OCI-LY3 (cell line): ENCODE data around the gene GPNMB.

Source experiments
- H2AFZ ChIP-seq: fragments of 200-600, 300-600 bp; shearing (Covaris generic); 2 replicates; pipeline ENCODE4 v1.6.0; 2014; ENCODE audit warnings: antibody characterized with exemption, low read depth, low read length
- H3K27ac ChIP-seq: fragments of 200-600, 300-600 bp; sonication (generic); 2 replicates; pipeline ENCODE4 v1.5.1; 2014; ENCODE audit warnings: mild to moderate bottlenecking, low read length, moderate library complexity, mixed read lengths
- H3K27me3 ChIP-seq: fragments of 200-600, 300-600 bp; sonication (generic); 2 replicates; pipeline ENCODE4 v1.6.1; 2014; ENCODE audit warnings: low read depth, low read length, mixed read lengths
- H3K36me3 ChIP-seq: fragments of 200-600, 300-600 bp; sonication (generic); replicated peaks from 2 replicates; pipeline ENCODE3; 2014; ENCODE audit warnings: low read depth, low read length, mixed read lengths
- H3K4me1 ChIP-seq: fragments of 300-600, 200-600 bp; sonication (generic); 2 replicates; pipeline ENCODE4 v1.6.1; 2014; ENCODE audit warnings: low read length, mixed read lengths
- H3K4me2 ChIP-seq: fragments of 200-600, 300-600 bp; sonication (generic); 2 replicates; pipeline ENCODE4 v1.6.1; 2014; ENCODE audit warnings: low read length, mixed read lengths
- H3K4me3 ChIP-seq: fragments of 300-600, 200-600 bp; sonication (generic); 2 replicates; pipeline ENCODE4 v1.5.1; 2014; ENCODE audit warnings: antibody characterized with exemption, mild to moderate bottlenecking, low read length, moderate library complexity
- H3K79me2 ChIP-seq: fragments of 300-600, 200-600 bp; shearing (Covaris generic); 2 replicates; pipeline ENCODE4 v1.6.1; 2014; ENCODE audit warnings: mild to moderate bottlenecking, low read length, mixed read lengths
- H3K9ac ChIP-seq: fragments of 300-600, 200-600 bp; shearing (Covaris generic); 2 replicates; pipeline ENCODE4 v1.6.0; 2014; ENCODE audit warnings: mild to moderate bottlenecking, low read length, moderate library complexity
- H3K9me3 ChIP-seq: fragments of 200-600, 300-600 bp; shearing (Covaris generic); 2 replicates; pipeline ENCODE4 v1.6.1; 2014; ENCODE audit warnings: low read length, mixed read lengths; ENCODE audit not compliant: insufficient read depth
- H4K20me1 ChIP-seq: fragments of 200-600, 300-600 bp; sonication (generic); 2 replicates; pipeline ENCODE4 v1.6.1; 2016; ENCODE audit warnings: low read length, mixed read lengths; ENCODE audit not compliant: insufficient read depth
- CTCF ChIP-seq: fragments of 200-600, 300-600 bp; sonication (generic); IDR thresholded peaks from 2 replicates; pipeline ENCODE4 v1.5.1; 2014; ENCODE audit warnings: antibody characterized with exemption, low read length, low read depth
- EZH2phosphoT487 ChIP-seq: fragments of 200-600 bp; shearing (Covaris generic); IDR thresholded peaks from 2 replicates; pipeline ENCODE4 v1.6.1; 2018; ENCODE audit warnings: antibody characterized with exemption, mixed run types, low read depth

GPNMB gene

GRCh38 chr7:23267357-23267756, 20.8 kb downstream of the GPNMB start:
- Histone ChIP-seq H3K9me3 (no peaks in the 10 kb centered on the region), H3K4me1 (peaks cover 5% of the 10 kb centered on the region; the same call in 1 of the 2 replicates), H3K79me2 (no peaks in the 10 kb centered on the region), H4K20me1 (no peaks in the 10 kb centered on the region), H3K27ac (no peak overlapping the region), H3K36me3 (no peaks in the 10 kb centered on the region), H3K9ac (no peak overlapping the region), H3K4me3 (no peak overlapping the region), H2AFZ (peak overlapping the region; percentile 21; the same call in 1 of the 2 replicates), H3K4me2 (no peak overlapping the region), H3K27me3 (no peaks in the 10 kb centered on the region)
- TF ChIP-seq CTCF: no peak
- TF ChIP-seq EZH2phosphoT487: no peak

GRCh38 chr7:23268167-23268566, 21.6 kb downstream of the GPNMB start:
- no peaks in the 10 kb centered on the region for H3K9me3 ChIP-seq
- no peaks in the 10 kb centered on the region for H3K36me3 ChIP-seq

DNA sequence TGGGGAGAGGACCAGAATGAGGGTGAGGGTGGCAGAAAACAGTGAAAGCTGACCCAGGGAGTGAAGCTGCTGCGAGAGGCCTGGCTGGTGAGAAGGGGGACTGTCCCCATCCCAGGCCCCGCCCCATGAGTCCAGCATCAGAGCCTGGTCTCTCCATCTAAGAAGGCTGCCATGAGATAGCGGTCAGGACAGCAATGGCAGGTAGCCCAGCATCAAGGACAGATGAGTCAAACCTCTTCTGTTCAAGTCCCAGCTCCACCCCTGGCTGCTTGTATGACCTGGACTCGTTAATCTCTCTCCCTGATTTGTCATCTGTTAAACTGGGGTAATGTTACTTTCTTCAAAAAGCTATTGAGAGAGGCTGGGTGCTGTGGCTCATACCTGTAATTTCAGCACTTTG, 22.2 kb downstream of the GPNMB start:
- no peak overlapping the region for H2AFZ ChIP-seq
- H3K9ac ChIP-seq: no peak overlapping the region
- TF ChIP-seq CTCF: no peak
- TF ChIP-seq EZH2phosphoT487: no peak
- H3K79me2 ChIP-seq: no peaks in the 10 kb centered on the region
- H4K20me1 ChIP-seq: no peaks in the 10 kb centered on the region
- no peaks in the 10 kb centered on the region for H3K27me3 ChIP-seq
- H3K4me3 ChIP-seq: no peak overlapping the region
- no peaks in the 10 kb centered on the region for H3K36me3 ChIP-seq
- no peaks in the 10 kb centered on the region for H3K9me3 ChIP-seq
- no peak overlapping the region for H3K4me2 ChIP-seq
- H3K4me1 ChIP-seq: peaks cover 15% of the 10 kb centered on the region; the same call in 1 of the 2 replicates
- no peak overlapping the region for H3K27ac ChIP-seq

More at GRCh38 chr7:23268167-23268566, 21.6 kb downstream of the GPNMB start:
- TF ChIP-seq CTCF (no peak), EZH2phosphoT487 (no peak)
- Histone ChIP-seq H2AFZ (no peak overlapping the region), H3K4me2 (no peak overlapping the region), H3K4me1 (peaks cover 11% of the 10 kb centered on the region; the same call in 1 of the 2 replicates), H3K27me3 (no peaks in the 10 kb centered on the region), H3K9ac (no peak overlapping the region), H3K79me2 (no peaks in the 10 kb centered on the region), H4K20me1 (no peaks in the 10 kb centered on the region), H3K27ac (no peak overlapping the region), H3K4me3 (no peak overlapping the region)

DNA sequence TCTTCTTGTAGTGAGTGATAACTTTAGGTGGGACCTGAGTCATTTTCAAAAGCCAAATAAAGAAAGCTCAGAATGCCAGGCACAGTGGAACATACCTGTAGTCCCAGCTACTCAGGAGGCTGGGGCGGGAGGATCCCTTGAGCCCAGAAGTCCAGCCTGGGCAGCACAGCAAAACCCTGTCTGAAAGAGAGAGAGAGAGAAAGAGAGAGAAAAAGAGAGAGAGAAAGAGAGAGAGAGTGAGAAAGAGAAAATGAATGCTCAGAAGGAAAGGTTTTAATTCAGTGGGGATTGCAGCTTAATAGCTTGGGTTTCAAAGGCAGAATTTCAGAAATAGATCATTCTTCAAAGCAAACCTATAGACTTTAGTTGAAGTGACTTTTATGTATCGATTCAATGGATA, 25.7 kb downstream of the GPNMB start:
- Histone ChIP-seq H3K4me2 (peak overlapping the region; percentile 85), H3K27ac (no peak overlapping the region)
- TF ChIP-seq EZH2phosphoT487 (no peak), CTCF (no peak)

More for the DNA sequence above, 25.7 kb downstream of the GPNMB start:
- peak overlapping the region; percentile 62; the same call in 1 of the 2 replicates for H3K9ac ChIP-seq
- peak overlapping the region; percentile 86 for H2AFZ ChIP-seq
- peak overlapping the region; percentile 81 for H3K4me3 ChIP-seq
- H4K20me1 ChIP-seq: no peaks in the 10 kb centered on the region
- no peaks in the 10 kb centered on the region for H3K79me2 ChIP-seq
- peaks cover 14% of the 10 kb centered on the region for H3K4me1 ChIP-seq
- no peaks in the 10 kb centered on the region for H3K27me3 ChIP-seq
- no peaks in the 10 kb centered on the region for H3K9me3 ChIP-seq
- H3K36me3 ChIP-seq: no peaks in the 10 kb centered on the region
